CD4-positive, alpha-beta T cell treated with Interleukin-17A for 1 hour (primary cell): ENCODE measurements around the gene MAML2.

Source experiments
- DNase-seq: peaks from one replicate; pipeline ENCODE4 v3.0.0-alpha.2; 2020

The MAML2 gene

DNA sequence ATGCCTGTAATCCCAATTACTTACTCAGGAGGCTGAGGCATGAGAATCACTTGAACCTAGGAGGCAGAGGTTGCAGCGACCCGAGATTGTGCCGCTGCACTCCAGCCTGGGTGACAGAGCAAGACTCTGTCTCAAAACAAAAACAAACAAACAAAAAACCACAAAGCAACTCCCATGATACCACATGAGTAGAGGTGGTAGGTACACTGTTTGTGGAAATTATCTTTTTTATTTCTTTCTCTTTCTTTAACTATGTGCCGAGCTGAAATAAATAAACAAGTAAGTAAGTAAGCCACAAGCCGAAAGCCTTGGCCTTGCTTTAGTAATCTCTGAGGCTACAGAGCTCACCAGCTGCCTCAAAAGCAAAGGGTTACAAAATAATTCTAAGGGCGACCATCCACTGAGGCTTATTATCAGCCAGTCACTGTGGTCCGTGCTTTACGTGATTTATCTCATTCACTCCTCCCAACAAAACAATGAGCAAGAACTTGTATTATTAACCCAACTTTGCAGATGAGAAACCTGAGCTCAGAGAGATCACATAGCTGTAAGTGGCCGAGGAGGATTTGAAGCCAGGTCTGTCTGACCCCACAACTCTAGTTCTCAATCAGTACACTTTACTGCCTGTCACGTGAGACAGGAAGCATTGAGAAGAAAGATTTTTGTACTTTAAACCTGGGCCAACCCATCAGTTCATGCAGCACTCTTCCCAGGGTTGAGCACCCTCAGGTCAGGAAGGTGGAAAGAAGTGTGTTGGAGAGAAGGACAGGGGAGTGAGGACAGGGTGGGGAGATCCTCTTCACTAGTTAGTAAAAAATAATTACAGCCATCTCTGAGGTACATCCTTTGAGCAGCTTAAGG is 349.3 kb downstream of the MAML2 start:
- DNase-seq = no peak

- no peak for DNase-seq
These were observed 351.4 kb downstream of the MAML2 start for GRCh38 chr11:95991545-95991944.

DNA sequence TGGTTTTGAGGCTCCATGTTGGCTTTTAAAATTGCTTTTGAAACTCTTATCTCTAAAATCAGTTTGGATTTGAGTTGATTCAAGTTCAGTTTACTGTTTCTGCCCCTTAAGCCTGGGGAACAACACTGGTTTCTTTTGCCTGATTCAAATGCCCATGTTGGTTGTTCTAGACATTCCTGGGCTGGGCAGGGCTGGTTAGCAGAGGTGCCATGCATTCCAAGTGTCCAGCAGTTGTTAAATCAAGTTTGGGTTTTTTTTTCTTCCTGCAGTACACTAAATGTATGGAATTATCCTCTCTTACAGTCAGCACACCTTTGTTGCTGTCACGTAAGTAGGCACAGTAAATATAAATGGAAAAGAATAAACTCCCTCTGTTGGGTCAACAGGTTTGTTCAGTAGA is 351.9 kb downstream of the MAML2 start:
- DNase-seq = no peak

DNA sequence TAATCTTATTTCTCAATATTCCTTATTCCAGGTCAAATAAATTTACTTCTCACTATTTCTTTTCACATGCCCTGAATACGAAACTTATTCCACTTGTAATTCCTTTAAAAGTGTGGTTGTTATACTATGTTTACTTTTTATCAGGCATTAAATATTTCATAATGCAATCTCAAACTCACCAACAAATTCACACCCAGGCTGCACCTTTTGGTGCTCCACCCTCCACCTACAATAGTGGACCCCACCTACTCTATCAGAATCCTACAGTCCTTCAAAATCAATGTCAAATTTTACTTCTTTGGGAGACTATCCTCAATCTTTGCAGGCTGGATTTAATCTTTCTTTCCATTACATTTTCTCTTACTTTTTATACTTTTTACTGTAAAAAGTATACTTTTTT is 353.2 kb downstream of the MAML2 start:
- DNase-seq = no peak

DNA sequence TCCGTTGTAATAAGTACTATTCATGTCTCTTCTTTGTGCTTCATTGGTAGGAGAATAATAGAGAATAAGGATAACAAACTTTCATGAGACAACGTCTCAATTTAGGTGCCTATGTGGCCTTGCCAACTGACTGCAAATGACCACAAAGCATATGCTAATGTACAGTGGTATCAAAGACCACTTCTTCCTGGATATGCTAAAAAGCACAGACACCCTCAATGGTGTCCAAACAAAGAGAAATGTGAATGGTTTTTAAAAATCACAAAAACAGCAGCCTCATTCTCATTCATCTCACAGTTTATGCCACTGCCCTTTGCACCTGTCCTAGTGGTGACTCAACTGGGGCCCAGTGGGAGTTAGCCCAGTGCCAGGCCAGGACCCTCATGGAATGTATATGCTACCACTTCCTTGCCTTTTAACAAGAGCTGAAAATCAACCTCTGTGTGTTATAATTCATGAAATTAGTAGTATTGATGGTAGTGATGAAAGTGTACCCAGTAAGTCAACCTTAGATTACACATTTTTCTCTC is 353.9 kb downstream of the MAML2 start:
- no peak for DNase-seq

- DNase-seq = no peak
These were observed 357.7 kb downstream of the MAML2 start for GRCh38 chr11:95985174-95985808.

GRCh38 chr11:95984072-95984471 is 358.9 kb downstream of the MAML2 start:
- no peak for DNase-seq

GRCh38 chr11:95977534-95978174 is 365.3 kb downstream of the MAML2 start:
- no peak for DNase-seq

DNA sequence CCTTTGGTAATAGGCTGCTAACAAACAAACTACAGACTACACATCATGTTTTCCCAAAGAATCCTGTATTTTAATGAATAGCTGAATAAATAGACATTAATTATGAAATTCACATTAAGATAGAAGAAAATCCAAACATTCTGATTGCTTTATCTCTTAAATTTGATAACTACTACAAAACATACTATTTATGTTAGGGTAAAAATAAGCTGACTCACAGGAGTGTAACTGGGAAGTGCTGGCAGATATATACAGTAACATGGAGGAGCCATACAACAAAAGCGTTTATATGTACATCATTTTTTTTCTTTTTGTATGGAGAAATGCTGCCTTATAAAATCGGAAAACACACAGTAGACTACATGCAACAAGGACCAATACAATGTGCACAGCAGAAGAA is 366.4 kb downstream of the MAML2 start:
- no peak for DNase-seq

DNA sequence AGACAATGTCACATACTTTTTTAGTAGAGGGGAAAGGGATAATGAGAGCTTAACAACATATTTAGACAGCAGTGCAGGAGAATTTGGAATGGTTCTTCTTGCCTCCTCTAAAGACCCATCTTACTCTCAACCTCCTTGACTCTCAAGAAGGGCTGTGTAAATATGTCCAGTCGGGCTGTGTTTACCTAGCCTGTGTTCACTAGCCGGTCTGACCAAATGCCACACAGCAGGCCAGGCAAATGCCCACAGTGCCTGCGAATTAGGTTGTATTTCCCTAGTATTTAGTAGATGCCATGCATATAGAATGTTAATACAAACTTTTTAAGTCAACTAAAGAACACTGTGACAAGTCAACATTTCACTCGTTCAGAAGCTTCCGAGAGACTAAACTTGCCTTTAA is 367.7 kb downstream of the MAML2 start:
- DNase-seq = no peak

DNA sequence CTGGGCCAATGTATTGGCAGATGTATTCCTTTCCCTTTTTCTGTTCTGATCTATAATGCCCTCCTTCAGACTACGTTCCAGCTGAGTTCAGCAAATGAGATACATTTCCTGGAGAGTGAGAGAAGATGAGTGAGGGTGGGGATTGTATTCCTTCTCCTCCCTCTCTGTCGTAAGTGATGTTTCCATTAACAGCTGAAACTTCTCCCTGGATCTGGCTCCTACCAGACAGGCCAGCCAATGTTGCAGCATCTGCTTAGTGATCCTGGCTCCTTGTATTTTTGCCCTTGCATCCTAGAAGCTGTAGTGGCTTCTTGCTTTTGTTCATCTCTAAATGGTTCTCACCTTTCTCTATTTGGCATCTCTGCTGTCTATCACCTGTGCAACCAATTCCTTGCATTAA is 370.9 kb downstream of the MAML2 start:
- DNase-seq = no peak

DNA sequence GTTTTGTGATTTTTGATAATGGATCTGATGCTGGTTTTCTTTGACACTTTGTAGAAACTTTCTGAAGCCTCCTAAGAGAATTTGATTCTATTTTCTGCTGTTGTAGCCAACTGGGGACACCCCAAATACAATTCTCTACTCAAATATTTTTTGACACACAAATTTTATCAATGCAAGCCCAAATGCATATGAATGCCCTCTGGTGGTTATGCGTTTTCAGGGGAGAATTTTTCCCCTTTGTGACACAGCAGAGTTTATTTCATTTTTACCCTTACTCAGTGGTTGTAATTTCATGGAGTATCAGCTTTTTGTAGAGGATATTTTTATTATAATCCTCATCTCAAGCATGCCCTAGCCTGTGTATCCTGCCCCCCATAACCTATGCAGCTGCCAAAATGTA is 374.4 kb downstream of the MAML2 start:
- no peak for DNase-seq

GRCh38 chr11:95964281-95964680 is 378.7 kb downstream of the MAML2 start:
- DNase-seq = no peak

DNA sequence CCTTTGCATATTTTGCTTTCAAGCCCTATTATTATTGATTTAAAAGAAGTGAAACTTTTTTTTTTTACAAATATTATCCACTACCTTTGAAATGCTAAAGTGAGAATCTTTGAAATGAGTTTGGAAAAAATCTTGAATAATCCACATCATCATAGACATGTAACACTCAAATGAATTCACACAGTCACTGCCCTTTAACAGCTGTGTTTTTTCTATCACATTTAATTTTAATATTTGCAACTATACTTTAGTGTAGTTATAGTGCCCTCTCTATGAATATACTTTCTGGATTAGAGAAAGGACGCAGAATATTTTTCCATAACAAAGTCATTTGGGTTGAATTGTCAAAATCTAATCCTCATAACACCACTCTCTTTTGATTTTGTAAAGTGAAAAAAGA is 381.2 kb downstream of the MAML2 start:
- DNase-seq = no peak

GRCh38 chr11:95950905-95951304 is 392.1 kb downstream of the MAML2 start:
- DNase-seq = no peak

DNA sequence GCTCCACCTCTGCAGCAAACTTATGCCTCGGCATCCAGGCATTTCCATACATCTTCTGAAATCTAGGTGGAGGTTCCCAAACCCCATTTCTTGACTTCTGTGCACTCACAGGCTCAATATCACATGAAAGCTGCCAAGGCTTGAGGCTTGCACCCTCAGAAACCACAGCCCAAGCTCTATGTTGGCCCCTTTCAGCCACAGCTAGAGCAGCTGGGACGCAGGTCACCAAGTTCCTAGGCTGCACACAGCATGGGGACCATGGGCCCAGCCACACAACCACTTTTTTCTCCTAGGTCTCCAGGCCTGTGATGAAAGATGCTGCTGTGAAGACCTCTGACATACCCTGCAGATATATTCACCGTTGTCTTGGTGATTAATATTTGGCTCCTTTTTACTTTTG is 394.4 kb downstream of the MAML2 start:
- DNase-seq = no peak

- no peak for DNase-seq
These were observed 398.4 kb downstream of the MAML2 start for GRCh38 chr11:95944623-95945022.

GRCh38 chr11:95943546-95943945 is 399.4 kb downstream of the MAML2 start:
- DNase-seq = no peak

DNA sequence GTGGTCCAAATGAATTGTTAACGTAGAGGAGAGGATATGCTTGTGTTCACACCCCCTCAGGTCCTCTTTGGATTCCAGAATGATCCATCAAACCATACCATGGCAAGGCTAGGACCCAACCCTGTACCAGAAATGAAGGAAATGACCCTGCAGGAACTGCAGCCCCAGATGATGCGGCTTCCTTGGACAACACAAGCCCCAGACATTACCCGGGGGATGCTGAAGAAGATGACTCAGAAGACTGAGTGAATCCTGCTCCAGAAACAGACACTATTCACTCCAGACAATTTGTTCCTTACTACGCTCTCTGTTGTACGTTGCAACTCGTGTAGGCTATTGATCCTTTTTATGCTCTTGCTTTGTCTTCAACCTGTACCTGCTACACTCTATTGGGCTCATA is 403.9 kb downstream of the MAML2 start:
- DNase-seq = no peak

GRCh38 chr11:95937358-95937757 is 405.6 kb downstream of the MAML2 start:
- no peak for DNase-seq

GRCh38 chr11:95933594-95933993 is 409.4 kb downstream of the MAML2 start:
- DNase-seq = no peak

- no peak for DNase-seq
These were observed 411.1 kb downstream of the MAML2 start for GRCh38 chr11:95931916-95932315.

- no peak for DNase-seq
These were observed 412.0 kb downstream of the MAML2 start for GRCh38 chr11:95930948-95931347.

GRCh38 chr11:95926726-95927125 is 416.3 kb downstream of the MAML2 start:
- no peak for DNase-seq
